ENCODE results near the gene PLTP. TPM values are rescaled to one million over a fixed set of nuclear protein-coding genes. Genes with fewer than 3 reads are reported as not detected.

PLTP gene
- total RNA-seq, 1 donor from 2014 or later = 162 TPM

DNA sequence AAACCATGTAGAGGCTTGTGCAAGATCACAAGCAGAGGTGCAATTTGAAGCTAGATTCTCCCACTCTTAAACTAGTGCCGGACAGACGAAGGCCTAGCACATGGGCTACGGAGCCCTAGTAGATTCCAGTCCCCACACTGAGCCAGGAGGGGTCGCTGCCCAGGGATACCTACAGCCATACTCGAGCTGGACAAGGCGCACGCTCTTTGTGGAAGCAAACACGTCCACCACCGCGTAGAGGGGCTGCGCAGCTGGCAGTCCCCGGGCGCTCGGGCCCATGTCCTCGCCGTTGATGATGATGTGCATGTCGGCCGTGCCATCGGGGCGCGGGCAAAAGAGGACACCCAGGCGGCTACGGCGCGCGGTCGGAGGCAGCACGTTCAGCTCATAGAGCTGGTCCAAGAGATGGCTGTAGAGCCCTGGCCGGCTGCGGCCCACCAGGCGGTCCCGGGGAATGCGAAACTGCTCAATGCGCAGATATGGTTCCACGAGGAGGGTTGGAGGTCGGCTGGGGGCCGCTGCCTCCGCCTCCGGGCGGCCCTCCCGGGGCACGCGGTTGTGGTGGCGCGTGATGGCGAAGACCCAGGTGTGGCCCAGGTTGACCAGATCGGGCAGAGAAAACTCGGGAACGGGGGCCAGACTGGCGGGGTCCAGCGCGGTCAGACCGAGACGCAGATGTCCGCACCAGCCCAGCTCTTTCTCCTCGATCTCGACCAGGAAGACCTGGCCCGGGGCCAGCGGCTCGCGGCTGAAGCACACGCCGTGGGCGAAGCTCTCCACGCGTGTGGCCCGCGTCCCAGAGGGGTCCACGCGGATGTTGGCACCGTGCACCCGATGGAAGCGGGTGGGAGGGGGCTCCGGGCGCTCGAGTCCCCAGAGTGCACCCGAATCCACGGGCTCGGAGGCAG, 21.6 kb downstream of the PLTP start:
- Mint-ChIP-seq H3K36me3 (ENCODE audit: low read depth, unreplicated experiment) (peaks cover 14% of the 10 kb centered on the region), H3K27ac (ENCODE audit: unreplicated experiment) (peak overlapping the region; percentile 14), H3K27me3 (ENCODE audit: low read depth, unreplicated experiment) (no peaks in the 10 kb centered on the region), H3K4me3 (ENCODE audit: unreplicated experiment) (peak overlapping the region; percentile 89), H3K4me1 (ENCODE audit: low read depth, unreplicated experiment) (peaks cover 11% of the 10 kb centered on the region), H3K9me3 (ENCODE audit: unreplicated experiment) (no peaks in the 10 kb centered on the region)
- H3K36me3 ChIP-seq (ENCODE audit: insufficient read depth, low read length) = no peaks in the 10 kb centered on the region
- no peaks in the 10 kb centered on the region for H3K9me3 ChIP-seq (ENCODE audit: insufficient read depth, low read depth, low read length)
- peaks cover 28% of the 10 kb centered on the region for H4K20me1 ChIP-seq (ENCODE audit: insufficient read depth, low read length)
- peak overlapping the region; percentile 88 for H3K9ac ChIP-seq (ENCODE audit: low read length)
- peak overlapping the region; percentile 77 for H3K4me3 ChIP-seq (ENCODE audit: insufficient read depth, low read depth, low read length)
- no peaks in the 10 kb centered on the region for H3K27me3 ChIP-seq (ENCODE audit: insufficient read depth, low read length)
- H3K27ac ChIP-seq (ENCODE audit: low read depth, low read length) = peak overlapping the region; percentile 57
- peak overlapping the region; percentile 94 for H2AFZ ChIP-seq (ENCODE audit: low read depth, low read length)
- DNase-seq (ENCODE audit: low read depth) (peak; percentile 71), FAIRE-seq (no peak)
- peaks cover 30% of the 10 kb centered on the region for H3K4me1 ChIP-seq (ENCODE audit: insufficient read depth, low read length)
- peaks cover 16% of the 10 kb centered on the region for H3K79me2 ChIP-seq (ENCODE audit: insufficient read depth, low read length)
- no peak for TF ChIP-seq EZH2 (IDR thresholded peaks at IDR 0.05; ENCODE audit: insufficient read depth, low read length)
- TF ChIP-seq, protein P1, sequence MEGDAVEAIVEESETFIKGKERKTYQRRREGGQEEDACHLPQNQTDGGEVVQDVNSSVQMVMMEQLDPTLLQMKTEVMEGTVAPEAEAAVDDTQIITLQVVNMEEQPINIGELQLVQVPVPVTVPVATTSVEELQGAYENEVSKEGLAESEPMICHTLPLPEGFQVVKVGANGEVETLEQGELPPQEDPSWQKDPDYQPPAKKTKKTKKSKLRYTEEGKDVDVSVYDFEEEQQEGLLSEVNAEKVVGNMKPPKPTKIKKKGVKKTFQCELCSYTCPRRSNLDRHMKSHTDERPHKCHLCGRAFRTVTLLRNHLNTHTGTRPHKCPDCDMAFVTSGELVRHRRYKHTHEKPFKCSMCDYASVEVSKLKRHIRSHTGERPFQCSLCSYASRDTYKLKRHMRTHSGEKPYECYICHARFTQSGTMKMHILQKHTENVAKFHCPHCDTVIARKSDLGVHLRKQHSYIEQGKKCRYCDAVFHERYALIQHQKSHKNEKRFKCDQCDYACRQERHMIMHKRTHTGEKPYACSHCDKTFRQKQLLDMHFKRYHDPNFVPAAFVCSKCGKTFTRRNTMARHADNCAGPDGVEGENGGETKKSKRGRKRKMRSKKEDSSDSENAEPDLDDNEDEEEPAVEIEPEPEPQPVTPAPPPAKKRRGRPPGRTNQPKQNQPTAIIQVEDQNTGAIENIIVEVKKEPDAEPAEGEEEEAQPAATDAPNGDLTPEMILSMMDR (IDR thresholded peaks at IDR 0.05; ENCODE audit: insufficient read depth, low read depth, low read length) = peak; percentile 49
- peak overlapping the region; percentile 99 for H3K4me2 ChIP-seq (ENCODE audit: low read length)

DNA sequence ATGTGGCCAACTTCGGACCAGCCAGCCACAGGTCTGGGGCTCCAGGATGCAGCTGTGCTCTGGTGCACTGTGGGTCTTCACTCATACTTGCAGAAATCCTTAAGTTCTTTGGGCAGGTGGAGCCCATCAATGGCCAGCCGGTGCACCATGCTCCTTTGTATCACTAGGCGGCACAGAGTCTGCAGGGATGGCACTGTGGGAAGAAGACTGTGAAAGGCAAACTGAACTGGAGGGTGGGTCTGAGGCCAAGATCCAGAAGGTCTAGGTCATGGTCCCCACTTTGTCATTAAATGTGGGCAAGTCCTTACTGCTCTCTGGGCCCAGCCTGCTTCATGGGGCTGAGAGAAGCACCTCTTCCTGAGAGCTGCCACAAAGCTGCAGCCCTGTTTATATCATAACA, 23.3 kb downstream of the PLTP start:
- Histone ChIP-seq H3K36me3 (ENCODE audit: insufficient read depth, low read length) (peaks cover 4% of the 10 kb centered on the region), H3K27me3 (ENCODE audit: insufficient read depth, low read length) (no peaks in the 10 kb centered on the region), H4K20me1 (ENCODE audit: insufficient read depth, low read length) (peaks cover 31% of the 10 kb centered on the region), H3K9me3 (ENCODE audit: insufficient read depth, low read depth, low read length) (no peaks in the 10 kb centered on the region), H3K4me3 (ENCODE audit: insufficient read depth, low read depth, low read length) (no peak overlapping the region), H3K9ac (ENCODE audit: low read length) (no peak overlapping the region), H3K79me2 (ENCODE audit: insufficient read depth, low read length) (peaks cover 20% of the 10 kb centered on the region), H2AFZ (ENCODE audit: low read depth, low read length) (no peak overlapping the region), H3K4me2 (ENCODE audit: low read length) (no peak overlapping the region), H3K27ac (ENCODE audit: low read depth, low read length) (no peak overlapping the region), H3K4me1 (ENCODE audit: insufficient read depth, low read length) (peaks cover 39% of the 10 kb centered on the region)
- no peak overlapping the region for H3K27ac Mint-ChIP-seq (ENCODE audit: unreplicated experiment)
- peaks cover 11% of the 10 kb centered on the region for H3K36me3 Mint-ChIP-seq (ENCODE audit: low read depth, unreplicated experiment)
- FAIRE-seq (no peak), DNase-seq (ENCODE audit: low read depth) (no peak)
- H3K4me1 Mint-ChIP-seq (ENCODE audit: low read depth, unreplicated experiment) = peaks cover 18% of the 10 kb centered on the region
- no peak overlapping the region for H3K4me3 Mint-ChIP-seq (ENCODE audit: unreplicated experiment)
- H3K9me3 Mint-ChIP-seq (ENCODE audit: unreplicated experiment) = no peaks in the 10 kb centered on the region
- no peak for TF ChIP-seq EZH2 (IDR thresholded peaks at IDR 0.05; ENCODE audit: insufficient read depth, low read length)
- TF ChIP-seq, protein P1 (IDR thresholded peaks at IDR 0.05; ENCODE audit: insufficient read depth, low read depth, low read length) = no peak
- H3K27me3 Mint-ChIP-seq (ENCODE audit: low read depth, unreplicated experiment) = no peaks in the 10 kb centered on the region

DNA sequence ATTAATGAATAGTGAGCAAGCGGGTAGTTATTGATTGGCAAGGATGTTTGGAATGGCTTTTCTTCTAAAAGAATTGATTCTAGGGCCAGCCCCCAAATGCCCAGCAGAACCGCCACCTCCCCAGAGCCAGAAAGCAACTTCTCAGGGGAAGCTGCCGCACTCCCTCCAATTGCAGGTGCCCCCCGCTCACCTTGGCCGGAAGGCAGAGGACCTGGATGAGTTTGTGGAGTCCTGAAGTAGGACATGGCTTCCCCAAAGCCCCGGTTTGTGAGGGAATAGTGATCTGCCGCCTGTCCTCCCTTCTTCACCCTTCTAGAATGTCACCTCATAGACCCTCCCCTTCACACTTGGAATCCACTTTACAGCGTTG, 24.6 kb downstream of the PLTP start, which contains the start of gene SPATA25:
TSS of gene SPATA25 (minus strand) at position 277 of the 370 bp plus-strand sequence. CDS start at position 245, 32 bp downstream.
- Histone ChIP-seq H3K9me3 (ENCODE audit: insufficient read depth, low read depth, low read length) (no peaks in the 10 kb centered on the region), H2AFZ (ENCODE audit: low read depth, low read length) (no peak within 1 kb of the TSS), H3K9ac (ENCODE audit: low read length) (no peak within 1 kb of the TSS), H4K20me1 (ENCODE audit: insufficient read depth, low read length) (peaks cover 38% of the 10 kb centered on the region), H3K4me1 (ENCODE audit: insufficient read depth, low read length) (peaks cover 32% of the 10 kb centered on the region), H3K4me3 (ENCODE audit: insufficient read depth, low read depth, low read length) (no peak within 1 kb of the TSS), H3K36me3 (ENCODE audit: insufficient read depth, low read length) (peaks cover 12% of the 10 kb centered on the region), H3K27ac (ENCODE audit: low read depth, low read length) (no peak within 1 kb of the TSS), H3K79me2 (ENCODE audit: insufficient read depth, low read length) (peaks cover 33% of the 10 kb centered on the region), H3K27me3 (ENCODE audit: insufficient read depth, low read length) (no peaks in the 10 kb centered on the region), H3K4me2 (ENCODE audit: low read length) (no peak within 1 kb of the TSS)
- no peak for DNase-seq (ENCODE audit: low read depth)
- H3K4me1 Mint-ChIP-seq (ENCODE audit: low read depth, unreplicated experiment) = peaks cover 21% of the 10 kb centered on the region
- no peaks in the 10 kb centered on the region for H3K9me3 Mint-ChIP-seq (ENCODE audit: unreplicated experiment)
- H3K36me3 Mint-ChIP-seq (ENCODE audit: low read depth, unreplicated experiment) = peaks cover 17% of the 10 kb centered on the region
- no peaks in the 10 kb centered on the region for H3K27me3 Mint-ChIP-seq (ENCODE audit: low read depth, unreplicated experiment)
- FAIRE-seq = no peak
- H3K4me3 Mint-ChIP-seq (ENCODE audit: unreplicated experiment) = no peak within 1 kb of the TSS
- TF ChIP-seq, protein P1 (IDR thresholded peaks at IDR 0.05; ENCODE audit: insufficient read depth, low read depth, low read length) = no peak
- TF ChIP-seq EZH2 (IDR thresholded peaks at IDR 0.05; ENCODE audit: insufficient read depth, low read length) = no peak
- no peak within 1 kb of the TSS for H3K27ac Mint-ChIP-seq (ENCODE audit: unreplicated experiment)

All from astrocyte (in vitro differentiated cells and primary cell).